IMR-90 (cell line): ENCODE results near the gene SPAG16.

Experiments used
- CEBPB ChIP-seq: IDR thresholded peaks from 2 replicates; pipeline ENCODE4 v1.6.1; 2012; ENCODE audit warnings: low read depth, low read length, improper control_type of control experiment
- CTCF ChIP-seq: conservative IDR thresholded peaks from 2 replicates; pipeline ENCODE4 v1.5.1; 2012; ENCODE audit warnings: mild to moderate bottlenecking, low read depth, low read length, improper control_type of control experiment
- ELK1 ChIP-seq: fragments of 150-350 bp; IDR thresholded peaks from 2 replicates; pipeline ENCODE4 v1.6.1; 2016; ENCODE audit warnings: low read depth, mild to moderate bottlenecking, low read length, moderate library complexity, borderline replicate concordance
- FOS ChIP-seq: fragments of 150-350 bp; IDR thresholded peaks from 2 replicates; pipeline ENCODE4 v1.6.1; 2016; ENCODE audit warnings: low read depth, low read length
- MAZ ChIP-seq: IDR thresholded peaks from 2 replicates; pipeline ENCODE4 v1.6.1; 2012; ENCODE audit warnings: low read depth, mild to moderate bottlenecking, low read length, improper control_type of control experiment, moderate library complexity, borderline replicate concordance
- MXI1 ChIP-seq: IDR thresholded peaks from 2 replicates; pipeline ENCODE4 v1.6.1; 2012; ENCODE audit warnings: low read depth, mild to moderate bottlenecking, low read length, moderate library complexity, borderline replicate concordance
- NFE2L2 ChIP-seq: fragments of 150-350 bp; IDR thresholded peaks from 2 replicates; pipeline ENCODE4 v1.6.1; 2016; ENCODE audit warnings: low read depth, mild to moderate bottlenecking, low read length
- POLR2A ChIP-seq: IDR thresholded peaks from 2 replicates; pipeline ENCODE4 v1.6.1; 2012; ENCODE audit warnings: mild to moderate bottlenecking, low read depth, low read length
- RAD21 ChIP-seq: IDR thresholded peaks from 2 replicates; pipeline ENCODE4 v1.6.1; 2012; ENCODE audit warnings: low read length, improper control_type of control experiment
- RCOR1 ChIP-seq: IDR thresholded peaks from 2 replicates; pipeline ENCODE4 v1.6.1; 2012; ENCODE audit warnings: mild to moderate bottlenecking, low read length, improper control_type of control experiment; ENCODE audit not compliant: insufficient replicate concordance
- RFX5 ChIP-seq: IDR thresholded peaks from 2 replicates; pipeline ENCODE4 v1.8.0; 2012; ENCODE audit warnings: low read depth, mild to moderate bottlenecking, low read length, moderate library complexity
- SMC3 ChIP-seq: fragments of 150-350 bp; IDR thresholded peaks from 2 replicates; pipeline ENCODE4 v1.6.1; 2016; ENCODE audit warnings: low read depth, mild to moderate bottlenecking, antibody characterized with exemption, low read length, moderate library complexity

DNA sequence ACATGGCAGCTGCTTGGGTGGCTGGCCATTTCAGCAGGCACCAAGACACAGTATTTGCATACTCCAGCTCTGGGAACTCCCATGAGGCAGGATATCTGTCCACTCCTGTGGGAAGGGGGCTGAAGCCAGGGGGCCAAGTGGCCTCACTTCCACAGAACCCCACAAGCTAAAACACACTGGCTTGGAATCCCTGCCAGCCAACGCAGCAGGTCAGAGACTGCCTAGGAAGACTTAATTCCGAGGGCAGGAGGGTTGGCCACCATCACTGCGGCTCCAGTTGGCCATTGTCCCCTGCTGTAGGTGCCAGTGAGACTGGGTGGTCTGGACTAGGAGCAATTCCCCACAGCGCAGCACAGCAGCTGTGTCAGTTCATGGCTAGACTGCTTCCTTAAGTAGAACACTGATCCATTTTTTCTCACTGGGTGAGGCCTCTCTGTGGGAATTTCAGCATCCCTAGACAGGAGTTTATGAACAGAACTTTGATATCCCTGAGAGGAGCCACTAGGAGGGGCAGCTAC lies 52.0 kb downstream of the SPAG16 start:
- no peak for TF ChIP-seq CTCF
- TF ChIP-seq CEBPB: no peak
- no peak for TF ChIP-seq FOS
- no peak for TF ChIP-seq RFX5
- TF ChIP-seq POLR2A: no peak
- no peak for TF ChIP-seq MAZ
- TF ChIP-seq RAD21: no peak
- TF ChIP-seq SMC3: no peak
- no peak for TF ChIP-seq MXI1
- TF ChIP-seq RCOR1: no peak
- no peak for TF ChIP-seq ELK1
- no peak for TF ChIP-seq NFE2L2
